HAP-1 (cell line): ENCODE results near the gene MPZL2.

Source experiments
- DNase-seq, 2 experiments: peaks; one replicate each; pipeline ENCODE4 v3.0.0-alpha.2; 2016 to 2020; ENCODE audit warnings: low spot score in 2 of 2
- H3K27me3 ChIP-seq: fragments of 250-450 bp; sonication (Bioruptor Pico); 2 replicates; pipeline ENCODE4 v1.5.1; 2020; ENCODE audit warnings: low read depth, mild to moderate bottlenecking, moderate library complexity
- H3K36me3 ChIP-seq: fragments of 250-450 bp; sonication (Bioruptor Pico); replicated peaks from 2 replicates; pipeline ENCODE4 v1.5.1; 2020; ENCODE audit warnings: mild to moderate bottlenecking
- H3K4me1 ChIP-seq: fragments of 250-450 bp; sonication (Bioruptor Pico); 2 replicates; pipeline ENCODE4 v1.5.1; 2020; ENCODE audit warnings: mild to moderate bottlenecking
- H3K4me3 ChIP-seq: fragments of 250-450 bp; sonication (Bioruptor Pico); 2 replicates; pipeline ENCODE4 v1.5.1; 2020; ENCODE audit warnings: mild to moderate bottlenecking, moderate library complexity
- H3K9me3 ChIP-seq: fragments of 250-450 bp; sonication (Bioruptor Pico); 2 replicates; pipeline ENCODE4 v1.5.1; 2020; ENCODE audit warnings: mild to moderate bottlenecking, moderate library complexity
- in situ Hi-C: fragments of 300-500 bp; cut with MboI; formaldehyde crosslinking; loops from 3 replicates; pipeline ENCODE4 v1.14.3; 2020; ENCODE audit warnings: low sequenced_read_pairs, inconsistent platforms, mixed read lengths

The MPZL2 gene

DNA sequence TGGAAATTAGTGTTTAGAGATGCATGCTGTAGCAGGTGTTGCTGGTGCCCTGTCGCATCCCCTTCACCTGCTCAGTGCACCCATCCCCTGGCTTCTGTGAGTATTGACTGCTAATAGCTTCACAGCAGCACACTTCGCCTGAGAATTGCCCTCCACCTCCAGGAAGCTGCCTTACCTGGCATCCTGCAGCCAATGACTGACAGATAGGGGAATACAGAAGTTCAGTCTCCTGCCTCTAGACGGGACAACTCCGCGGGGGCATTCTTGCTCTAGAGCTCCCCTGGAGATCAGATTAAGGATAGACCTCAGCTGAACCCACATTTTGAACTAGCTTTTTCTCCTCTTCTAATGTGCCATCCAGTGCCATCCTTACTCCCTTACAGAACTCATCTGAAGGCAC is 31.1 kb upstream of the MPZL2 start:
- H3K9me3 ChIP-seq: no peaks in the 10 kb centered on the region
- no peak for DNase-seq
- H3K4me1 ChIP-seq: no peaks in the 10 kb centered on the region
- in situ Hi-C loops: no loop called here
- no peaks in the 10 kb centered on the region for H3K36me3 ChIP-seq
- no peak overlapping the region for H3K4me3 ChIP-seq
- peaks cover 3% of the 10 kb centered on the region for H3K27me3 ChIP-seq

DNA sequence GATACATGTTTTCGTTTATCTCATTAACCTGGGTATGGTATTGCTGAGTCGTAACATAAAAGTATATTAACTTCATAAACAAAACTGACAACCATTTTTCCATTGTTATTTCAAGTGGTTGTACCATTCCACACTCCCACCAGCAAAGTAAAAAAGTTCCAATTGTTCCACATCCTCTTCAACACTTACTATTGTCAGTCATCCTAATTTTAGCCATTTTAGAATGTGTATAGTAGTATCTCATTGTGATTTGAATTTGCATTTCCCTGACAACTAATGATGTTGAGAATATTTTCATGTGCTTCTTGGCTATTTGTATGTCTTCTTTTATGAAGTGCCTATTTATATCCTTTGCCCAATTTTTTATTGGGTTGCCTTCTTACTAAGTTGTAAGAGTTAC is 30.0 kb upstream of the MPZL2 start:
- H3K27me3 ChIP-seq: peaks cover 3% of the 10 kb centered on the region
- DNase-seq: no peak
- no peaks in the 10 kb centered on the region for H3K4me1 ChIP-seq
- no peaks in the 10 kb centered on the region for H3K36me3 ChIP-seq
- no peaks in the 10 kb centered on the region for H3K9me3 ChIP-seq
- in situ Hi-C loops: no loop called here
- H3K4me3 ChIP-seq: no peak overlapping the region

DNA sequence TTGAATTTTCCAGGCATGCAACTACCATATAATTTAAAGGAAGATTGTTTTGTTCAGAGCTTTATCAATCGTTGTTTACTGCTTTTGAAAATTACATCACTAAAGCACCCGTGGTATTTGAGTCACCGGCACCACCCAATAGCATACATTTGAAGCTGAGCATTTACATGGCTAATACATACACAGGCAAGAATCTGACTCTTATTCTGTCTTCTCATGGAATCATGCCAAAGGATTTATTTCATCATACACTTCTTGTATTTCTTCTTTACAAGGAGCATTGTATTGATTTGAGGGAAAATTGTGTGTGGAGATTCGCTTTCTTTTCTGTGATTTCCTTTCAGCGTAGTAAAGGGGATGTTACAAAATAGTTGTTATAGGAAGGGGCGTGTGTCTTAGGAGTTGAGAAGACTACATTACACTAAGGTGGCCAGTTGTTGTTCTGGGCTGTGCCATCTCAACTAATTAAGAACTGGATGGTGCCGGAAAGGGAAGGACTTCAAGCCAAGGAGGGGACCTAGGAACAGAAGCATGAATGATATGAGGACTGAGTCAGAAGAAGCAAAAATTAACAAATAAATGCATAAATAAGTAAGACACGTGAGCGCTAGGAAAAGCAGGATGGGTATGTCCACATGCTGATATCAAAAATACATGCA is 27.5 kb upstream of the MPZL2 start:
- Histone ChIP-seq H3K4me1 (no peaks in the 10 kb centered on the region), H3K36me3 (no peaks in the 10 kb centered on the region), H3K4me3 (no peak overlapping the region), H3K9me3 (no peaks in the 10 kb centered on the region), H3K27me3 (no peaks in the 10 kb centered on the region; the same call in none of the 2 replicates)
- no peak for DNase-seq
- in situ Hi-C loops: no loop called here

DNA sequence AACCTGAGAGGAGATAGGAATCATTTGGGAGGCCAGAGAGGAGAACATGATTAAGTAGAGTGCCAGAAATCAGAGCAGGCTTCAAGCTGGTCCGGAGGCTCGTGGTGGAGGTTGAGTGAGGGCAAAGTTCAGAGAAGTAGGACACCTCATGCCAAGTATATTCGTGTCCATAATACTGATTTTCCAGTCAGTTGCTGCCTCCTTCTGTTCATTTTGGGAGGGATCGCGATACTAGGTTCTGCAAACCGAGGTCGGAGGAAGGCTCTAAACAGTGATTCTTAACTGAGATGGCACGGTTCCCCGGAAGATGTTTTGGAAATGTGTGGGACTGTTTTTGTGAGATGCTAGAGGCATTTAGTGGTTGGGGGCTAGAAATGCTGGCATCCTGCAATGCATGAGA is 26.8 kb upstream of the MPZL2 start:
- in situ Hi-C loops: no loop called here
- no peak for DNase-seq
- H3K4me1 ChIP-seq: no peaks in the 10 kb centered on the region
- no peaks in the 10 kb centered on the region for H3K36me3 ChIP-seq
- H3K4me3 ChIP-seq: no peak overlapping the region
- H3K9me3 ChIP-seq: no peaks in the 10 kb centered on the region
- peaks cover 3% of the 10 kb centered on the region for H3K27me3 ChIP-seq

DNA sequence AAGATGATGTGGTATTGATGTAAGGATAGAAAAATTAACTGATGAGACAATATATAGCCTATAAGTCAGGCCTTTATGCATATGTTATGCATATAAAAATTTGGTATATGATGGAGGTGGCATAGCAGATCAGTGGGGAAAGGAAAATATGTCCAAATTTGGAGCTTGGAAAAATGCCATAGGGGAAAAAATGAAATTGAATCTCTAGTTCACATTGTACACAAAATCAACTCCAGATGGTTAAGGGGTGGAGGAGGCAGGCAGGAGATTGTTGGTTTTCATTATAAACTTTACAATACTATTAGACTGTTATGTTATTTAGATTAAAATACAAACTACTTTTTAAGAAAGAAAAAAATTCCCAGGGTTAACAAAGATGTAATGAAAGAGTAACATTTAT is 25.3 kb upstream of the MPZL2 start:
- no peak for DNase-seq
- Histone ChIP-seq H3K27me3 (peaks cover 3% of the 10 kb centered on the region), H3K4me3 (no peak overlapping the region), H3K36me3 (no peaks in the 10 kb centered on the region), H3K9me3 (no peaks in the 10 kb centered on the region), H3K4me1 (no peaks in the 10 kb centered on the region)
- in situ Hi-C loops: no loop called here

DNA sequence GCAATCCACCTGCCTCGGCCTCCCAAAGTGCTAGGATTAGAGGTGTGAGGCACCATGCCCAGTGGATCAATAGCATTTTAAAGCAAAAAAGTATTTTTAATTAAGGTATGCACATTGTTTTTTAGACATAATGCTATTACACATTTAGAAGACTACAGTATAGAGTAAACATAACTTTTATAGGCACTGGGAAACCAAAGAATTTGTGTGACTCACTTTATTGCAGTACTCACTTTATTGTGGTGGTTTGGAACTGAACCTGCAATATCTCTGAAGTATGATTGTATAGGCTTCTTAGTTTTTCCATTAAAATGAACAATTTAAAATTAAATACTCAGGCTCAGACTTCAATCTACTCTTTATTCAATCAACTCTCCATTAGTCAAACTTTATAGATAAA is 22.9 kb upstream of the MPZL2 start:
- H3K4me3 ChIP-seq: no peak overlapping the region
- peaks cover 3% of the 10 kb centered on the region; the same call in 1 of the 2 replicates for H3K27me3 ChIP-seq
- H3K4me1 ChIP-seq: no peaks in the 10 kb centered on the region
- DNase-seq: no peak
- H3K36me3 ChIP-seq: no peaks in the 10 kb centered on the region
- H3K9me3 ChIP-seq: no peaks in the 10 kb centered on the region
- in situ Hi-C loops: no loop called here

DNA sequence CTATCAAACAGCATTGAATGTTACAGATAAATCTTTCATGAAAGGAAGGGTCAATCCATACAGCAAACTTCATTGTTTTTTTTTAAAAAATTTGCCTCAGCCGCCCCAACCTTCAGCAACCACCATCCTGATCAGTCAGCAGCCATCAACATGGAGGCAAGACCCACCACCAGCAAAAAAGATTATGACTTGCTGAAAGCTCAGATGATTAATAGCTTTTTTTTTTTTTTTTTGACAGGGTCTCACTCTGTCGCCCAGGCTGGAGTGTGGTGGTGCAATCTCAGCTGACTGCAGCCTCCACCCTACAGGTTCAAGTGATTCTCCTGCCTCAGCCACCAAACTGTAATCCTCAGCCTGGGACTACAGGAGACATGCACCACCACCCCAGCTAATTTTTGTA is 22.4 kb upstream of the MPZL2 start:
- DNase-seq: no peak
- Histone ChIP-seq H3K4me3 (no peak overlapping the region), H3K4me1 (no peaks in the 10 kb centered on the region), H3K9me3 (no peaks in the 10 kb centered on the region), H3K36me3 (no peaks in the 10 kb centered on the region), H3K27me3 (peaks cover 3% of the 10 kb centered on the region; the same call in 1 of the 2 replicates)
- in situ Hi-C loops: no loop called here

DNA sequence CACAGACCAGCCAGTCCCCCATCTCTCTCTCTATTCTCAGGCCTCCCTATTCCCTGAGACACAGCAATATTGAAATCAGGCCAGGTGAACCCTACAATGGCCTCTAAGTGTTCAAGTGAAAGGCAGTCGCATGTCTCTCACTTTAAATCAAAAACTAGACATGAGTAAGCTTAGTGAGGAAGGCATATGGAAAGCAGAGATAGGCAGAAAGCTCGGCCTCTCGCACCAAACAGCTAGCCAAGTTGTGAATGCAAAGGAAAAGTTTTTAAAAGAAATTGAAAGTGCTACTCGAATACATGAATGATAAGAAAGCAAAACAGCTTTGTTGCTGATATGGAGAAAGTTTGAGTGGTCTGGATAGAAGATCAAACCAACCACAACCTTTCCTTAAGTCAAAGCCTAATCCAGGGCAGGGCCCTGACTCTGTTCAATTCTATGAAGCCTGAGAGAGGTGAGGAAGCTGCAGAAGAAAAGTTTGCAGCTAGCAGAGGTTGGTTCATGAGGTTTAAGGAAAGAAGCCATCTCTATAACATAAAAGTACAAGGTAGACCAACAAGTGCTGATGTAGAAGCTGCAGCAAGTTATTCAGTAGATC is 19.8 kb upstream of the MPZL2 start:
- in situ Hi-C loops: no loop called here
- no peak for DNase-seq
- Histone ChIP-seq H3K9me3 (no peaks in the 10 kb centered on the region), H3K4me3 (no peak overlapping the region), H3K27me3 (peaks cover 3% of the 10 kb centered on the region; the same call in 1 of the 2 replicates), H3K4me1 (no peaks in the 10 kb centered on the region), H3K36me3 (no peaks in the 10 kb centered on the region)

DNA sequence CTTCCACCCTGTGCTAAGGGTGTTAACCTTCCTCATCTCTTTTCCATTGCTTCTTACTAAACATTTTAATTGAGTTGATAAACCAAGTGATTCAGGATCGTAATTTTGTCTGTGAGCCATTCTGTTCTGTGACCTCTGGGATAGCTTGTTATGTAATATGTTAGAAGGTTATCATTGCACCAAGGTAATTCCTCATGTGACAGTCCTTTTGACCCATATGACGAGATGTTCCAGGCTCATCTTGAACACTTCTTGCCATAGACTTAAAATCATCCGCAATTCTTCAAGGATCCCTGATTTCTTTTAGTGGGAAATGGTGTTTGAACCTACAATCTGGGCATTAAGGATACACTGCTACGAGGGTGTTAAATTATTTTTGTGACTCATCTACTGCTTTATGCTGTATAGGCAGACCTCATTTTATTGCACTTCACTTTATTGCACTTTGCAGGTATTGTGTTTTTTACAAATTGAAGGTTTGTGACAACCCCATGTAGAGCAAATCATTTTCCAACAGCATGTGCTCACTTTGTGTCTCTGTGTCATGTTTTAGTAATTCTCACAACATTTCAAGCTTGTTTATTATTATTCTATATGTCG is 19.0 kb upstream of the MPZL2 start:
- peaks cover 3% of the 10 kb centered on the region; the same call in 1 of the 2 replicates for H3K27me3 ChIP-seq
- no peak for DNase-seq
- no peaks in the 10 kb centered on the region for H3K36me3 ChIP-seq
- H3K4me1 ChIP-seq: no peaks in the 10 kb centered on the region
- no peak overlapping the region for H3K4me3 ChIP-seq
- no peaks in the 10 kb centered on the region for H3K9me3 ChIP-seq
- in situ Hi-C loops: no loop called here

DNA sequence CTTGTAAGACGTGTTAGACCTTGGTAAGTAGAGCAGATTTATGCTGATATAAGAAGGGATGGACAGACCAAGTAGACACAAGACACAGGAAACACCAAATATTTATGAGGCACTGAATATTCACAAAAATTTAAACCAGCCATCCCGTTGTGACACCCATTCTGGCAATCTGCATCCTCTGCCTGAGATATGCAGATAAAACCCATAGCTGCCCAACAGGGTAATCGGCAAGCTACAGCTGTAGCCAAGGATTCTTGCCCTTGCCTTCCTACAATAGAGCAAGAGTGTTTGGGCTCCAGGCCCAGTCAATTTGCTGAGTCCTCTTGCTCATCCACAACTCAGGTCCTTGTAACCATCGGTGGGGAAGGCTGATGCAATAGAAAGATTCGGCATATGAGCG is 18.5 kb upstream of the MPZL2 start:
- Histone ChIP-seq H3K36me3 (no peaks in the 10 kb centered on the region), H3K4me3 (no peak overlapping the region), H3K9me3 (no peaks in the 10 kb centered on the region), H3K4me1 (no peaks in the 10 kb centered on the region), H3K27me3 (peaks cover 3% of the 10 kb centered on the region; the same call in 1 of the 2 replicates)
- in situ Hi-C loops: no loop called here
- DNase-seq: no peak

DNA sequence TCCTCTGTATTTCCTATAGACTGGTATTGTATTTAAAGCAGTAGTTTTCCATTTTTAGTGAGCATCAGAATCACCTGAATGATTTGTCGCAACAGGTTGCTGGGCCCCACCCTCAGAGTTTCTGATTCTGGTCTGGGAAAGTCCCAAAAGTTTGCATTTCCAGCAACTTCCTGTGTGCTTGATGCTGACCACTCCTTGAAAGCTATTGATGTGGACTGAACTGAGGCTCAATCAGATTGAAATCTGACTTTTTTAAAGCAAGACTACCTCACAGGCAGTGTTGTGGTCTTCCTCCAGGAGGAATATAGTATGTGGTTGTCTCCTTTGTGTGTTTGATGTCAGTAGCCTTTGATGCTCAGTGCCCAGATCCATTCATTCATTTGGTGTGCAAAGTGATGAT is 17.2 kb upstream of the MPZL2 start:
- no peaks in the 10 kb centered on the region for H3K4me1 ChIP-seq
- no peaks in the 10 kb centered on the region for H3K36me3 ChIP-seq
- peaks cover 1% of the 10 kb centered on the region; the same call in 1 of the 2 replicates for H3K27me3 ChIP-seq
- no peak for DNase-seq
- H3K9me3 ChIP-seq: no peaks in the 10 kb centered on the region
- no peak overlapping the region for H3K4me3 ChIP-seq
- in situ Hi-C loops: no loop called here

DNA sequence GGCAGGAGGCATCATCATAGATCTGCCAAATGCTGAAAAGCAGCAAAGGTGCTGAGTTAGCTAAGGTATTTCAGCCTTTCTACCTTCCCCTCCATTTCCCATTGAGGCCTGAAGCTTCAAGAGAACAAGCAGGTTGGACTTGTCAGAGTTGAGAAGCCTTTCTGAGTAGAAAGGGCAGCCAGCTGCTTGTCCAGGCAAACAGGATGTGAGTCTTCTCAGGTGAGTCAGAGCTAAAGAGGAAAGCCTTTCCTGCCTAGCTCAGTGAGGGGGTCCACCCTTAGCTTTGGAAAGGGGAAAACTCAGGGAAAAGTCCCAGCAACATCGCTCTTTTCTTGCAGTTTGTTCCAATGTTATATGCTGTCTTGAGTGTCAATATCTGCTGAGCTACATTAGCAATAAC is 13.2 kb upstream of the MPZL2 start:
- Histone ChIP-seq H3K4me1 (no peaks in the 10 kb centered on the region), H3K4me3 (no peak overlapping the region), H3K36me3 (no peaks in the 10 kb centered on the region), H3K27me3 (no peaks in the 10 kb centered on the region; the same call in 1 of the 2 replicates), H3K9me3 (no peaks in the 10 kb centered on the region)
- in situ Hi-C loops: no loop called here
- DNase-seq: no peak

DNA sequence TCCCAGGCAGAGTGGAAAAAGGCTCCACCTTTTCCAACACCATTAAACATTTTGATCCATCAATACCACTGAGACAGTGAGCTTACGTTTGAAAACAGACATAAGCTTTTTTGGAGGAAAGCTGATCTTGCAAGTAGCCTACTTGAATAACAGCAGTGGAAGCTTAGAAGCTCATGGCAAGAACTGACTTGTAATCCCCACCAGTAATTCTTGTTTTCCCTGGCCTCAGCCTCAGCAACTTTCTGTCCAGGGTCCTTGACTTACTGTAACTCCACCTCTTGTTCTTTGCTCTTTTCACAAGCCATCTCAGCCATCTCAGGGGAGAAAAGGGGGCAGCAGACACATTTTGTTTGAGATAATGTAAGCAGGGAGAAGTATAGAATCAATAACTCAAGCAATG is 12.3 kb upstream of the MPZL2 start:
- in situ Hi-C loops: no loop called here
- no peak for DNase-seq
- Histone ChIP-seq H3K27me3 (no peaks in the 10 kb centered on the region; the same call in 1 of the 2 replicates), H3K4me3 (no peak overlapping the region), H3K4me1 (no peaks in the 10 kb centered on the region), H3K36me3 (no peaks in the 10 kb centered on the region), H3K9me3 (no peaks in the 10 kb centered on the region)

DNA sequence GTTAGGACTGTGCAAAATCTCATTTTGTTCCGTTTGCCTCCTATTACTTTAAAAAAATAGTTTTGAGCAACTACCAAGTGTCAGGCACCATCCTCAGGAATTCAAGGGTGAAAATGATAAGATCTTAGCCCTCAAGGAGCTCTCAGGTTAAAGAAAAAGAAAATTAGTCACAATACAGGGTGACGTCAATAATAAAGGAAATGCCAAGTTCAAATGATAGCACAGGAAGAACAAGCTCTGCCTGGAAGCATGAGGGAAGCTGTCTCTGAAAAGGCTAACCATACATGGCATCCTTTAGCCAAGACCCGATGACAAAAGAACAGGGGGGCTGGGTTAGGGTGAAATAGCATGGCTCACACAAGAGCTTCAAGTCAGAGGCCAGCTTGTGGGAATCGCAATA is 11.1 kb upstream of the MPZL2 start:
- in situ Hi-C loops: no loop called here
- Histone ChIP-seq H3K36me3 (no peaks in the 10 kb centered on the region), H3K4me3 (no peak overlapping the region), H3K9me3 (no peaks in the 10 kb centered on the region), H3K27me3 (peaks cover 4% of the 10 kb centered on the region), H3K4me1 (no peaks in the 10 kb centered on the region)
- no peak for DNase-seq
